ENCODE data around the gene WDFY4.
"Not testable (repeated sequence)": the region's sequence is repeated elsewhere in the genome, so short reads cannot be mapped to it uniquely, and the experiment has no call there.

The WDFY4 gene, protein sequence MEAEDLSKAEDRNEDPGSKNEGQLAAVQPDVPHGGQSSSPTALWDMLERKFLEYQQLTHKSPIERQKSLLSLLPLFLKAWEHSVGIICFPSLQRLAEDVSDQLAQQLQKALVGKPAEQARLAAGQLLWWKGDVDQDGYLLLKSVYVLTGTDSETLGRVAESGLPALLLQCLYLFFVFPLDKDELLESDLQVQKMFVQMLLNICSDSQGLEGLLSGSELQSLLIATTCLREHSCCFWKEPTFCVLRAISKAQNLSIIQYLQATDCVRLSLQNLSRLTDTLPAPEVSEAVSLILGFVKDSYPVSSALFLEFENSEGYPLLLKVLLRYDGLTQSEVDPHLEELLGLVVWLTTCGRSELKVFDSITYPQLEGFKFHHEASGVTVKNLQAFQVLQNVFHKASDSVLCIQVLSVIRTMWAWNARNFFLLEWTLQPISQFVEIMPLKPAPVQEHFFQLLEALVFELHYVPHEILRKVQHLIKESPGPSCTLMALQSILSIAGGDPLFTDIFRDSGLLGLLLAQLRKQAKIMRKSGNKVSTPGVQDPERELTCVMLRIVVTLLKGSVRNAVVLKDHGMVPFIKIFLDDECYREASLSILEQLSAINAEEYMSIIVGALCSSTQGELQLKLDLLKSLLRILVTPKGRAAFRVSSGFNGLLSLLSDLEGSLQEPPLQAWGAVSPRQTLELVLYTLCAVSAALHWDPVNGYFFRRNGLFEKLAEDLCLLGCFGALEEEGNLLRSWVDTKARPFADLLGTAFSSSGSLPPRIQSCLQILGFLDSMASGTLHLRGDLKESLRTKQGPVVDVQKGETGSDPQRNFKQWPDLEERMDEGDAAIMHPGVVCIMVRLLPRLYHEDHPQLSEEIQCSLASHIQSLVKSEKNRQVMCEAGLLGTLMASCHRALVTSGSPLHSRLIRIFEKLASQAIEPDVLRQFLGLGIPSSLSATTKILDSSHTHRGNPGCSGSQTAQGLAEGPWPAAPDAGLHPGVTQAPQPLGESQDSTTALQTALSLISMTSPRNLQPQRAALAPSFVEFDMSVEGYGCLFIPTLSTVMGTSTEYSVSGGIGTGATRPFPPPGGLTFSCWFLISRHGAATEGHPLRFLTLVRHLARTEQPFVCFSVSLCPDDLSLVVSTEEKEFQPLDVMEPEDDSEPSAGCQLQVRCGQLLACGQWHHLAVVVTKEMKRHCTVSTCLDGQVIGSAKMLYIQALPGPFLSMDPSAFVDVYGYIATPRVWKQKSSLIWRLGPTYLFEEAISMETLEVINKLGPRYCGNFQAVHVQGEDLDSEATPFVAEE (N-terminal part only)

GRCh38 chr10:48684792-48685623 is at the start of gene WDFY4:
TSS of gene WDFY4 (plus strand) at chr10:48684873. CDS start at chr10:48709733, 24,860 bp downstream.
- peak; percentile 7 to 59 for DNase-seq

- DNase-seq: no peak
These were observed 49.6 kb upstream of the WDFY4 start for GRCh38 chr10:48634984-48635557.

GRCh38 chr10:48636231-48636630 is 48.4 kb upstream of the WDFY4 start:
- DNase-seq: no peak

DNA sequence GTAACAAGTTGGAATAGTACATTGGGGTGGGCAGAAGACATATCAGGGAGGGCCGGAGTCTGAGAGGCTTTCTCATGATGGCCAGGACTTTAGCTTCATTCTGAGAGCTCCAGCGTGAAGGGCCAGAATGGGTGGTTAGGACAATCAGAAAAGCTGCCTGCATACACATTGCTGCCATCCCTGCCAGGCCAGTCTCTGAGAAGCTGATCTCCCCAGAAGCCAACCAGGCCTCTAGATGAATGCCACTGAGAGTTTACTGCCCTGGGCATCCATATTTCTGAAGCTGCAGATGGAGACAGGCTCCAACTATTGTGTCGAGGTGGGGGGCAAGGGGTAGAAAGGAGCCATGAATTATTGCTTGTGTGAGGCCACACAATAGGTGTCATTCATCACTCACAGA is 47.8 kb upstream of the WDFY4 start:
- DNase-seq: no peak

DNA sequence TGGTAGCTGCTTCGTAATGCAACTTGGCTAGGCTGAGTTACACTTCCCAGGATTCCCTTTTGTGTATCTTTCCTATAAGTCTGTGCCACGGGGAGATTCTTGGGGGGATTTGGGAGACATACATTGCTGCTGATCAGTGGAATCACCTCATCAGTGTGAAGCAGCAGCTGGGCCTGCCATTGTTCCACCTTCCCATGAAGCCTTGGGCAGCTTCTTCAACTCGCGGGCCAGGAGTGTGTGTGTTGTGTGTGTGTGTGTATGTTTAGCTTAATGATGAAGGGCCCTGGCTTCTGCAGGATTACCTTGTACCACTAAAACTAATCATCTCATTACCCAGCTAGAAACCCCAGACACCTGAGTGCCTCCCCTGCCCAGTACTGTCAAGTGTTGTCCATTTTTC is 46.5 kb upstream of the WDFY4 start:
- DNase-seq: no peak

DNA sequence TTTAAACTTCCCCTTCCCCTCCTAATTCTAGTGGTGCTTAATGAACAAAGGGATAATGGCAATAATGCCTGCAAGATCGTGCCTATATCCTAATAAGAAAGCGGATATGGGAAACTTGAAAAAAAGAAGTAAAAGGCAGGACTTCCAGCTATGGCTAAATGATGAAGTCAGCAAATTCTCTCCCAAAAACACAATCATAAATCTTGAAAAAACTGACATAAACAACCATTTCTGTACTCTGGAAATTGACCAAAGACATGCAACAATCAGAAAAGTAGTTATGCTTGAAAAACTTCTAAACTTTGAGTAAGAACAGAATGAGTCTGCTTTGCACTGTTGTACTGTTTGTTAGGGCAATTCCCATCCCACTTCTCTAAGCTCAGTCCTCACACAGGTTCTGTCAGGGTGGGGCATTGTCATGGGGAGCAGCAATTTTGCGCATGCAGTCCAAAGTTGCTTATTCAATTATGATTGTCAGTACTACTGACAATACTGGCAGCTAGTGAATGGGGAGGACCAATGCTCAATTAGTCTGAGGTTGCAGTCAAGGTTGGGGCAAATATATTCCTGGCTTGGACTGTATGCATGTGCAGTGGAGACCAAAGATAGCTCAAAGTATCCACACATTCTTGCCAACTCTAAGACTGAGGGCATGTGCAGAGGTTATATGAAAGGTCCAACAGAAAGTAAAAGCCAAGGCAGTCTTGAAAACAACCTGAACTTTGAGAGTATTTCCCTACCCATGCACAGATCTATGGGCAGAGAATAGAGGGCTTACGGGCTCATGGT is 45.7 kb upstream of the WDFY4 start:
- DNase-seq: no peak

DNA sequence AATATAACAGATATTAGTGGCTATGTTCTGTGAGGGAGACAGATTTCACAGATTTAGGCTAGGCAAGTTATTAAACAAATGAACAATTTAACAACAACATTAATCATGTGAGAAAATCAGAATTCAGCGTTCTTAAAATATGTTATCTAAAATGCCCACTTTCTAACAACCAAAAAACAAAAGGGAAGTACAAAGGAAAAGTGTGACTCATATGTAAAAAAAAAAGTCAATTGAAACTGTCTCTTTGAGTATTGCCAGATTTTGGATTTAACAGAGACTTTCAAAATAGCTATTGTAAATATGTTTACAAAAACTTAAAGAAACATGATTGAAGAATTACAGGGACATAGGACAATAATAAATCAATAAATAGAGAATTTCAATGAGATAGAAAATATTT is 45.0 kb upstream of the WDFY4 start:
- DNase-seq: no peak

DNA sequence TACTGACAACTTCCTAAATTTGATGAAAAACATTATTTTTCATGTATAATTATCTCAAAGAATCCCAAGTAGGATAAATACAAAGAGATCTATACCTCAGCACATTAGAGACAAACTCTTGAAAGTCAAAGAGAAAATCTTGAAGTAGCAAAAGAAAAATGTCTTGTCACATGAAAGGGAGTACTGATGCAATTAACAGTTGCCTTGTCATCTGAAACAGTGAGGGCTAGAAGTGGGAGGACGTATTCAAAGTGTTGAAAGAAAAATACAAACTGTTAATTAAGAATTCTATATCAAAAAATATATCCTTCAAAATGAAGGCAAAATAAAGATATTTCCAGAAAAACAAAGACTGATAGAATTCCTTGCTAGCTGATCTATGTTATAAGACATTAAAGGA is 44.3 kb upstream of the WDFY4 start:
- no peak for DNase-seq

GRCh38 chr10:48641099-48641690 is 43.5 kb upstream of the WDFY4 start:
- not testable (repeated sequence) for DNase-seq

- DNase-seq: no peak
These were observed 39.1 kb upstream of the WDFY4 start for GRCh38 chr10:48645600-48645999.

DNA sequence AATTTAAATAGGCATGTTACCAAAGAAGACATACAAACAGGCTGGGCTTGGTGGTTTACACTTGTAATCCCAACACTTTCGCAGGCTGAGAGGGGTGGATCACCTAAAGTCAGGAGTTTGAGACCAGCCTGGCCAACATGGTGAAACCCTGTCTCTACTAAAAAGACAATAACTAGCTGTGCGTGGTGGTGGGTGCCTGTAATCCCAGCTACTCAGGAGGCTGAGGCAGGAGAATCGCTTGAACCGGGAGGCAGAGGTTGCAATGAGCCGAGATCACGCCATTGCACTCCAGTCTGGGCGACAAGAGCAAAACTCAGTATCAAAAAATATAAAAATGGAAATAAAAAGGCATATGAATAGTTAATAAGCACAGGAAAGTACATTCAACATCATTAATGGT is 37.6 kb upstream of the WDFY4 start:
- DNase-seq: not testable (repeated sequence)

GRCh38 chr10:48648172-48648942 is 36.3 kb upstream of the WDFY4 start:
- no peak for DNase-seq

DNA sequence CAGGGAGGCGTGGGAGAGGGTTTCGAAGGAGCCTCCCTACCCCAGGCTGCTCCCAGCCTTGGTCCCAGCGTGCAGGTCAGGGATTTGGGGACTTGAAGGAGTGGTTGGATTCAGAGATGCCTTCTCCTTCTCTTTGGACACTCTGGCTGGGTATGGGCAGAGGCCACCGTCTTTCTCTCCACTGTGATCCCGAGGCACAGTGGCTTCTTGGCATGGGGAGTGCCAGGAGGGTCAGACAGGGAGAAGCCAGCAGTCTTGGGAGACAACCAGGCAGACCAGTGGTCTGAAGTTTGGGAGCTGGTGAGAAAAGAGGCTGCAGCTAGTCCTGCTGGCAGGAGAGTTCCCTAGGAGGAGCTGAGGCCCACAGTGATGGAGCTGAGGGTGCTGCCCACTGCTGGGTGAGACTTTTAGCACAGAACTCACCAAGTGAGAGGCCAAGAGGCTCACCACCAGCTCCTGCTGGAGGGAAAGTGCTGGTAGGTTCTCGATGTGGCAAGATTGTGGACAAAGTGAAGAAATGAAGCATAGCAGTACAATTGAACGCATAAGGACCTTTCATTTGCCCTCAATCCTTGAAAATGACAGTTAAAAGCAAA is 35.2 kb upstream of the WDFY4 start:
- DNase-seq: no peak

GRCh38 chr10:48651293-48651692 is 33.4 kb upstream of the WDFY4 start:
- no peak for DNase-seq

- DNase-seq: no peak
These were observed 32.8 kb upstream of the WDFY4 start for GRCh38 chr10:48651839-48652238.

GRCh38 chr10:48652344-48652743 is 32.3 kb upstream of the WDFY4 start:
- DNase-seq: no peak

DNA sequence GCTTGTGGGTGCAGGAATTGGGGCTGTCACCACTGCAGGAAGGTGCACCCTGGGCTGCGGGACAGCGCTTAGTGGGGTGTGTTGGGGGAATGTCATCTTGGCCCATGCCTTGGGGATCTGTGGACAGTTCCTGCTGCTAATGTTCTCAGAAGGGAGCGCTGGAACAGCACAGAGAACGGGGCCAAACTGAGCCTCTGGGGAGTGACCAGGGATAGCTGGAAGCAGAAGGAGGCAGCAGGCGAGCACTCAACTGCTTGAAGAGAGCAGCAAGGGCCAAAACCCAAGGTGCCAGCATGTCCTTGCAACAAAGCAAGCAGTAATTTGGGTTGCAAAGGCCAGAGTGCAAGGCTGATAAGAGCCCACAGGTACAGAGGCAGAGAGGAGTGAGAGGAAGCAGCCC is 31.3 kb upstream of the WDFY4 start:
- no peak for DNase-seq

DNA sequence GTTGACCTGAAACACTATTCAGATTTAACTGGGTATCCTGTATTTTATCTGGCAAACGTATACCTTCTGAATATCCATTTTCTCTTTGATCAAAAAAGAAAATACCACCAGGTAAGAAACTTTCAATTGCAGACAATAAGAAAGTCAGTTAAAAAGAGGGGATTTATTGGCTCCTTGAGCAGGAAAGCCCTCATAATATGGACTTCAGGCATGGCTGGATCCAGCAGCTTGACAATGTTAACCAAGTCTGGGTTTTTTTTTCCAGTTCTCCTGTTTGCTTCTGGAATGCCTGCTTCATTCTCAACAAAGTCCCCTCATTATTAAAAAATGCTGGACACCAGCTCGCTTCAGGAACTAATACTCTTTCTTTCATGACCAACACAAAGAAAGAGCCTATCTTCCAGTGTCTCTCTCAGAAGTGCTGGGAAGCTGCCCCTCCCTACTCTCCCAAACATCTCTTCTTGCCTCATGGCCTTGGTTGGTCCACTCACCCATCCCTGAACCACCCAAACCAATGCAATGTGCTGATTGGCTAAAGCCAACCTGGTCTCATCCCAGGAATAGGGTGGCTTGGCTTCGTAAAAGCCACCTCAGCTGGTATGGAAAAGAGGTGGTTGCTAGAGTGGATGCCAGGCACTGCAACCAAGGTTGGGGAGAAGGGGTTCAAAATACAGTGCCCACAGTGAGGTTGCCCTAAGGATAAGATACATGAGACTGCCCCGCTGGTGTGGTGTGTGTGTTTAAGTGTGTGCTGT is 30.6 kb upstream of the WDFY4 start:
- DNase-seq: no peak

Measured in CD4-positive, alpha-beta T cell treated with Interferon alpha-2 for 1 hour (primary cell).